Duodenal mucosa (tissue), 2 donors: Measurements from ENCODE around the gene KRT20.

ENCODE experiments used
- H3K27ac ChIP-seq: one replicate; pipeline ENCODE4 v1.7.0; 2013; ENCODE audit warnings: low read depth, low read length
- H3K27me3 ChIP-seq, 2 donors: one replicate each; pipeline ENCODE4 v1.7.0; 2013; ENCODE audit warnings: low read length in 2 of 2, control low read depth in 1 of 2; ENCODE audit not compliant: insufficient read depth in 2 of 2, control insufficient read depth in 1 of 2
- H3K36me3 ChIP-seq, 2 donors: one replicate each; pipeline ENCODE4 v1.7.0; 2013; ENCODE audit warnings: low read length in 2 of 2, control low read depth in 1 of 2; ENCODE audit not compliant: insufficient read depth in 2 of 2, control insufficient read depth in 1 of 2
- H3K4me1 ChIP-seq, 2 donors: one replicate each; pipeline ENCODE4 v1.7.0; 2013; ENCODE audit warnings: low read length in 2 of 2, control low read depth in 1 of 2; ENCODE audit not compliant: insufficient read depth in 2 of 2, control insufficient read depth in 1 of 2
- H3K4me3 ChIP-seq, 2 donors: one replicate each; pipeline ENCODE4 v1.7.0; 2013; ENCODE audit warnings: low read length in 2 of 2, low read depth in 1 of 2
- H3K9ac ChIP-seq, 2 donors: one replicate each; pipeline ENCODE4 v1.7.0; 2013; ENCODE audit warnings: low read length in 2 of 2, low read depth in 1 of 2
- H3K9me3 ChIP-seq, 2 donors: one replicate each; pipeline ENCODE4 v1.7.0; 2013; ENCODE audit warnings: low read length in 2 of 2, control low read depth in 1 of 2; ENCODE audit not compliant: control insufficient read depth in 1 of 2

The KRT20 gene

DNA sequence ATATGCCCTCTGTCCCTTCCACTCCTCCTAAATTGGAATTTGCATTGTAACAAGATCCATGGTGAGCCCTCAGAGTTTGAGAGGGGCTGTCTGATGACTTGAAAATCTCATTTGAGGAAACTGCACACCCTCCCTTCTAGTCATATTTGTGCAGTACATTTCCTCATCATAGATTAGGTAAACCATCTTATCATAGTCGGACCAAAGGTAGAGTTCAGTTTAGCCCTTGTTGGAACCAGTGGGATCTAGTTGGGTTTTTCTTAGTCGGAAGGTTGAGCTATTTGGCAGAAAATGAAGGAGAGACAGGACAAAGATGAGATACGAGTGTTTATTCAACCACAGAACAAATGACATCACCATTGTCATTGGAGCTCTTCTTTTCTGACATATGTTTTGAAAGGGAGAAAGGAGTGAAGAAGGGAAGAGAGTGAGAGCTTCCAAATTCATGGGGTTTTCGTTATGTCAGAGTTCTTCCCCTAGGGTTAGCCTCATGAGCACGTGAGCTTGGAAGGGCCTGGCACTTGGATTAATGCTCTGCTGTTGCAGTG is 15.8 kb upstream of the KRT20 start:
- H3K27ac ChIP-seq: peak overlapping the region; percentile 48
- peak overlapping the region in 1 of 2 donors; percentile 32 for H3K4me3 ChIP-seq
- no peak overlapping the region for H3K9ac ChIP-seq

DNA sequence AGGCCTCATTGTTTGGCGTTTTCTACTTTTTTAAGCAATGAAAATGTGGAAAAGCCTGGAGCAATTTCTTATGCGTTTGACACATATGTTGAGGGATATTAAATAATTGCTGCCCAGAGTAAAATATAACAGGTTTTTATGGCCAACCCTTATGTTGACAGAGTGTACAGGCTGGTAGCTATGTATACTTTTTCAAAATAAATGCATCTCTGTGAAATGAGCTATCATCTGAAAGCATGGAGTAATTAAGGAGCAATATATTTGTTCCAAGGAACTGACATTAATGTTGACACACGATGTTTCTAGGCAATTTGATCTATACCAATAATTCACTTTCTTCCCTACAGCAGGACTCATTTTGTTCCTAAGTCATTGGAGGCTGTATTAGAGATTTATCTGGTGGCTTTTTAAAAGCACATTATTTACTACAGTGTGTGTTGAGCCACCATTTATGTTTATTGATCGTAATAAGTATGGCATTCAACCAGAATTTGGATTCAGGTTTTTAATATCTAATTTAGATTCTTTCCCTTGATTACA is 11.9 kb upstream of the KRT20 start:
- no peak overlapping the region for H3K27ac ChIP-seq
- H3K36me3 ChIP-seq: no peaks in the 10 kb centered on the region
- no peak overlapping the region for H3K9ac ChIP-seq
- H3K4me3 ChIP-seq: no peak overlapping the region
- peaks cover 0 to 4% of the 10 kb centered on the region in 2 donors for H3K27me3 ChIP-seq
- no peaks in the 10 kb centered on the region for H3K9me3 ChIP-seq
- peaks cover 10 to 14% of the 10 kb centered on the region in 2 donors for H3K4me1 ChIP-seq

More for the DNA sequence above, 15.8 kb upstream of the KRT20 start:
- no peaks in the 10 kb centered on the region for H3K36me3 ChIP-seq
- H3K9me3 ChIP-seq: no peaks in the 10 kb centered on the region
- H3K27me3 ChIP-seq: no peaks in the 10 kb centered on the region
- peaks cover 31% of the 10 kb centered on the region in 2 donors for H3K4me1 ChIP-seq

DNA sequence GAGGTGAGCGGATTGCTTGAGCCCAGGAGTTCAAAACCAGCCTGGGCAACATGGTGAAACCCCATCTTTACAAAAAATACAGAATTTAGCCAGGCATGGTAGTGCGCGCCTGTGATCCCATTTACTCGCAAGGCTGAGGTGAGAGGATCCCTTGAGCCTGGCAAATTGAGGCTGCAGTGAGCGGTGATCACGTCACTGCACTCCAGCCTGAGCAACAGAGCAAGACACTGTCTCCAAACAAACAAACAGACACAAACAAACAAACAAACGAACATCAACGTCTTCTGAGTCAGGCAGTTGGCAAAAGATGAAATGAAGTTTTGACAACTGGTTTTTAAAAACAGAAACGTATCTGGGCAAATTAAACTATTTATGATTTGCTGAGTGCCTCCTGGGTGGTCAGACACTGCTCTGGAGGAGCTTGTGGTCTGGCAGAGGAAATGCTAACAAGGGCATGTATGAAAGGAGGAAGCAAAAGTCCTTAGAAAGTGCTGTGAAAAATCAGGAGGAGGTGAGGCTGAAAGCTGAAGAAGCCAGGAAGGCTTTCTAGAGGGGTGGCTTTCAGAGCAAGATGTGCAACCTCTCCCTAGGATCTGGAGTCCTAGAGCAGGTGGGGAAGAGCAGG is 10.2 kb upstream of the KRT20 start:
- Histone ChIP-seq H3K27ac (no peak overlapping the region), H3K9me3 (no peaks in the 10 kb centered on the region), H3K4me1 (no peaks in the 10 kb centered on the region), H3K36me3 (no peaks in the 10 kb centered on the region), H3K27me3 (peaks cover 0 to 4% of the 10 kb centered on the region in 2 donors), H3K9ac (no peak overlapping the region), H3K4me3 (no peak overlapping the region)

DNA sequence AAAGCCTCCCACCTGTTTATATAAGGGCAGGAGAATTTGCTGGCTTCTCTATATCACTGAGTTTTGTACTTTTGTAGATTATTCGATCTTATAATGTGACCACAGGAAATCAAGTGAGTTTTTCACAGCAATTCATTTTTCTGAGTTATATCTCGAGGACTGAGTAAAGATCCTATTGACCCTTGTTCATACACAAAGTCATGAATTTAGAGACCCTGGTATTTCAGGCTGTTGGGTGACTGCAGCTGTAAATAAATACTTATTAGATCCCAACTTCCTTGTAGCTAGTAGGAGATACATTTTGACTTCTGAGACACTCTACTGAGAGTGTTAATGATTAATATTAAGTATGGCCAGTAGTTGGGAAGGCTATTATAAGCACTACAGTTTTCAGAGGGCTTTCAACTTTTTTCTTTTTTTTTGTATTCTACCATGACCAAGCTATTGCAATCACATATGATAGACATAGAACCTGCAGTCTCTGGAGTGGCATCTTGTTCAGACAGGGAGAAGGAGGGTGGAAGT is 3.2 kb upstream of the KRT20 start:
- Histone ChIP-seq H3K27ac (no peak overlapping the region), H3K36me3 (no peaks in the 10 kb centered on the region), H3K4me1 (peaks cover 0 to 16% of the 10 kb centered on the region in 2 donors), H3K9me3 (no peaks in the 10 kb centered on the region), H3K4me3 (no peak overlapping the region), H3K9ac (no peak overlapping the region), H3K27me3 (peaks cover 0 to 4% of the 10 kb centered on the region in 2 donors)

DNA sequence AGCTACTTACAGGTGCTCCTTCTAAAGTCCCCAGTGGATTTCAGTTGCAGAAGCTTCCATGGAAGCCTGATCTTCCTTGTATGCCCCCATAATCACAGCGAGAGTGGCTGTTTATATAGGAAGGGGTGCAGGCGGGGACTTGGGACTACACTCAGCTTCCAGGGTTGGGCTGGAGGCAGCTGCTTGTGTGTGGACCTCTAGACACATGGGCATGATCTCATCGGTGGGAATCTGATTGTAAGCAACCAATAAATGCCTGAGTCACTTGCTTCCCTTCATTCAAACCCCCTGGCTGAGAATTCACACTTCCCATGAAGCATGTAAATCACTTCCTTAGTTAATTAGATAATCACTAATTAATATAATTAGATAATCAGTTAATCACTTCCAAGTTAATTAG is 1.0 kb upstream of the KRT20 start:
- Histone ChIP-seq H3K27ac (peak overlapping the region; percentile 37), H3K36me3 (no peaks in the 10 kb centered on the region), H3K9me3 (no peaks in the 10 kb centered on the region), H3K9ac (no peak overlapping the region), H3K27me3 (no peaks in the 10 kb centered on the region), H3K4me3 (peak overlapping the region in 1 of 2 donors; percentile 29), H3K4me1 (peaks cover 0 to 16% of the 10 kb centered on the region in 2 donors)

DNA sequence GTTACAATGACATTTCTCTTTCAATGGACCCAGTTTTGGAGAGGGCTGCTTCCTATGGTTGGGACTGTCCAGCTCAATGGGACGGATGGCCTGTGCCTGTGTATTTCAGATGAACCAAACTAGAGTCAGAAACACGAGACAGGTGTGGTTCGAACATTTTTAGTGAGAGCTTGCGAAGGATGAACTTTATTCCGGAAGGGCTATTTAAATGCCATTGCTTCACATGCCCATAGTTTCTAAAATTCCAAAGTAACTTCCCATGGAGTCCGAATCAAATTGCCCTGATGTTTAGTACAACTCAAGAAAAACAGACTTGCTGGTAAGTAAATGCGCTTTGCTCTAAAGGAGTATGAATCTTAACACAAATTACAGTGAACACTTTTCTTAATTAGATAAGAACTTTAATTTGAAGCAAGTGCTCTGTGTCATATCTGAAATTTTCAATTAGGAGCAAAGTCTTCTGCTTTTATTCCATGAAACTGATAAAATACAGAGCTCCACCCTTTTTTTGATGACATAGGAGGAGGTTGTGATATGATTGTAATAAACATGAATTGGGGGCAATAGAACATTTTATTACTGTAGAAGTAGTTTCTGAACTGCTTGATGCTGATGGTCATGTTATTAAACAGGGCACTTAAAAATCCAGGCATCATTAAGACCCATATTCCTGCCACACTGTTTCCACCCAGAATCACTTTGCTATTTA is 1.3 kb downstream of the KRT20 start:
- Histone ChIP-seq H3K9me3 (no peaks in the 10 kb centered on the region), H3K9ac (peak overlapping the region; percentile 56 to 80), H3K4me3 (peak overlapping the region; percentile 60 to 63), H3K27ac (no peak overlapping the region), H3K27me3 (no peaks in the 10 kb centered on the region), H3K36me3 (peaks cover 0 to 18% of the 10 kb centered on the region in 2 donors), H3K4me1 (peaks cover 0 to 16% of the 10 kb centered on the region in 2 donors)

DNA sequence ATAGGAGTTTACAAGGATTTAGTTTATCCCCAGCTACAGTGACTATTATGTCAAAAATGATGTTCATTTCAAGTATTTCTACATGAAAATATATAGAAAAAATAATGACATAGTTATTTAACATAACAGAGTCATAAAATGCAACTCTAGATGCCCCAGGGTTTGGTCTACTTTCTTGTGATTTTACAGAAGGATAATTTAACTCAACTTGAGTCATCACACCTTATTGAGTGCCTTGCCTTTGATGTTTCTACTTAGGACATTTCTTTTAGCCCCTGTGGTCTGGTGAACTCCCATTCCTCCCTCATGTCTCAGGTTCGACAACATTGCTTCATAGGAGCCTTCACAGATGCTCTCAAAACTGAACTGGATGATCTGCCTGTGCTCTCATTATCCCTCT is 2.0 kb downstream of the KRT20 start:
- peak overlapping the region; percentile 60 to 63 for H3K4me3 ChIP-seq
- H3K9ac ChIP-seq: peak overlapping the region; percentile 48 to 56
- peaks cover under 1 to 24% of the 10 kb centered on the region in 2 donors for H3K36me3 ChIP-seq
- no peaks in the 10 kb centered on the region for H3K9me3 ChIP-seq
- peaks cover 0 to 16% of the 10 kb centered on the region in 2 donors for H3K4me1 ChIP-seq
- H3K27me3 ChIP-seq: no peaks in the 10 kb centered on the region
- no peak overlapping the region for H3K27ac ChIP-seq

DNA sequence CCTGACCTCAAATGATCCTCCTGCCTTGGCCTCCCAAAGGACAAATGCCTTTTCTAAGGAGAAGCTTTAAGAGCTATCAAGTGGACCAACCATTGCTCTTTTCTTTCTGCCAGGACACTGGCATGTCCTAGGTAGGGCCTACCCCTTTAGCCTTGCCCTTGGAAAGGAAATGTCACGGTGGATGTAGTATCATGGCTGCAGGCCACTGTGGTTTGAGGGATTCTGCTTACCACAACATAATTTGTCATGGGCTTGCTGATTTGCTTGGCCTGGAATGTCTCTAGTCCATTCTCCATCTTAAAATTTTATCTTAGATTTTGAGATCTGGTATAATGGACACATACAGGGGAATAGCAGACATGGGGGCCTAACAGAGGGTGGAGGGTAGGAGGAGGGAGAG is 6.0 kb downstream of the KRT20 start:
- Histone ChIP-seq H3K27ac (no peak overlapping the region), H3K36me3 (peaks cover 5 to 26% of the 10 kb centered on the region in 2 donors), H3K9ac (no peak overlapping the region), H3K9me3 (no peaks in the 10 kb centered on the region), H3K4me1 (no peaks in the 10 kb centered on the region), H3K4me3 (no peak overlapping the region), H3K27me3 (no peaks in the 10 kb centered on the region)

DNA sequence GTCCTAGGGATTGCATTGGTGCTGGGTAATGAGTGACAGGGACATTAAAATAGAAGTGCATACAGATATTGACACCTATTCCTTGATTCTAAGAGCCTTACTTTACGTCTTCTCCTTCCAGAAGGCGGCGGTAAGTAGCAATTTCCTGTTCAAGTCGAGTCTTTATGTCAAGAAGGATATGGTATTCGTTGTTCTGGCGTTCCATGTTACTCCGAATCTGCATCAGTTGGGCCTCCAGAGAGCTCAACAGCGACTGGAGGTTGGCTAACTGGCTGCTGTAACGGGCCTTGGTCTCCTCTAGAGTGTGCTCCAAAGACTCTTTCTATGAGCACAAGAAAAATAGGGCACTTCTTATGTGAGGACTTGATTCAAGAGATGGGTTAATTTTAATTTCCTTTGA is 7.0 kb downstream of the KRT20 start:
- H3K36me3 ChIP-seq: peaks cover 5 to 26% of the 10 kb centered on the region in 2 donors
- H3K27me3 ChIP-seq: no peaks in the 10 kb centered on the region
- no peak overlapping the region for H3K4me3 ChIP-seq
- no peaks in the 10 kb centered on the region for H3K4me1 ChIP-seq
- H3K9ac ChIP-seq: no peak overlapping the region
- no peaks in the 10 kb centered on the region for H3K9me3 ChIP-seq
- H3K27ac ChIP-seq: no peak overlapping the region

DNA sequence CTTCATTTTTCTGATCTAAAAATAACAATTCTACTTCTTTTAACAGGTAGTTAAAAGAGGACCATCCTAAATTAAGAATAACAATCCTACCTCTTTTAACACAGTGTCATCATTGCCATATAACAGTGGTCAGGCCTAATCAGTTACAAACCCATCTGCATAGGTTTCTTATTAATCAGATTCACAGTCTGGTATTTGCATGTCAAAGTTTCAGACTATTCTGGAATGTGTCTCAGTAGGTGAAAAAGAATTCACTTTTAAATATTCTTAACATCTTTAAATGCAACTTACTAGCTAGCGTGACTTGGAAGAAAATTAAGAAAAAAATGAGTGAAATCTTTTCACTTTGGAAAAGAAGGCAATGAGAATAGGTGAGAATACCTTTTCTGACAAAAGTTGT is 11.2 kb downstream of the KRT20 start:
- no peaks in the 10 kb centered on the region for H3K27me3 ChIP-seq
- H3K9ac ChIP-seq: no peak overlapping the region
- H3K4me3 ChIP-seq: no peak overlapping the region
- H3K9me3 ChIP-seq: no peaks in the 10 kb centered on the region
- H3K36me3 ChIP-seq: peaks cover 5 to 8% of the 10 kb centered on the region in 2 donors
- H3K27ac ChIP-seq: no peak overlapping the region
- no peaks in the 10 kb centered on the region for H3K4me1 ChIP-seq
